ENCODE data around the gene CPNE5. TPM values are rescaled to one million over a fixed set of nuclear protein-coding genes. Genes with fewer than 3 reads are reported as not detected.

CPNE5 gene
- total and polyA plus RNA-seq, 4 donors: 0.93 to 5.2 (median 3.8) TPM

DNA sequence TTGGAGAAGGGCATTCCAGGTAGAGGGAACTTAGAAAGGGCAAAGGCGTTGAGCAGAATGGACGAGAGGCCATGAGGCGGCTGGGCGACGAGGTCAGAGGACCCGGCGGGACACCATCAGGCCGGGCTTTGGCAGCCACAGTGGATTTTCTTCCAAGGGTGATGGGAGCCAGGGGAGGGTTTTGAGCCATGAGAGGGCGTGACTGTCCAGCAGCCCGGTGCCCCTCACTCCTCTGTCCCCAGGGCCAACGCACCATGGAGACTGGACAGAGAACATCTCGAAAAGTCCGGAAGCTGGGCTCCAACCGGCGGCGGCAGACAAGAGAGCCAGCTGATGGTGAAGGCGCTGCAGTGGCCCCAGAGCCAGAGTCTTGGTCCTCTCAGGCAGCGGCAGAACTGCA lies 135.3 kb downstream of the CPNE5 start:
- TF ChIP-seq, protein P1, sequence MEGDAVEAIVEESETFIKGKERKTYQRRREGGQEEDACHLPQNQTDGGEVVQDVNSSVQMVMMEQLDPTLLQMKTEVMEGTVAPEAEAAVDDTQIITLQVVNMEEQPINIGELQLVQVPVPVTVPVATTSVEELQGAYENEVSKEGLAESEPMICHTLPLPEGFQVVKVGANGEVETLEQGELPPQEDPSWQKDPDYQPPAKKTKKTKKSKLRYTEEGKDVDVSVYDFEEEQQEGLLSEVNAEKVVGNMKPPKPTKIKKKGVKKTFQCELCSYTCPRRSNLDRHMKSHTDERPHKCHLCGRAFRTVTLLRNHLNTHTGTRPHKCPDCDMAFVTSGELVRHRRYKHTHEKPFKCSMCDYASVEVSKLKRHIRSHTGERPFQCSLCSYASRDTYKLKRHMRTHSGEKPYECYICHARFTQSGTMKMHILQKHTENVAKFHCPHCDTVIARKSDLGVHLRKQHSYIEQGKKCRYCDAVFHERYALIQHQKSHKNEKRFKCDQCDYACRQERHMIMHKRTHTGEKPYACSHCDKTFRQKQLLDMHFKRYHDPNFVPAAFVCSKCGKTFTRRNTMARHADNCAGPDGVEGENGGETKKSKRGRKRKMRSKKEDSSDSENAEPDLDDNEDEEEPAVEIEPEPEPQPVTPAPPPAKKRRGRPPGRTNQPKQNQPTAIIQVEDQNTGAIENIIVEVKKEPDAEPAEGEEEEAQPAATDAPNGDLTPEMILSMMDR (IDR thresholded peaks at IDR 0.05; ENCODE audit: control extremely low read depth, extremely low read depth): no peak
- 96 to 98% methylated on average over 18 of the region's 18 CpGs for WGBS, 2 donors
- Histone ChIP-seq H3K36me3 (ENCODE audit: control insufficient read depth in 4 of 4, insufficient read depth in 4 of 4, low read length in 4 of 4) (no peaks in the 10 kb centered on the region), H3K27me3 (ENCODE audit: control insufficient read depth in 3 of 3, insufficient read depth in 3 of 3, low read length in 2 of 3) (no peaks in the 10 kb centered on the region), H3K4me3 (no peak overlapping the region), H3K27ac (ENCODE audit: low read depth in 1 of 2, low read length in 1 of 2) (no peak overlapping the region), H3K9ac (ENCODE audit: insufficient read depth in 1 of 2, low read length in 2 of 2) (no peak overlapping the region), H3K4me1 (ENCODE audit: control insufficient read depth in 5 of 5, insufficient read depth in 5 of 5, low read length in 5 of 5) (no peaks in the 10 kb centered on the region), H3K9me3 (ENCODE audit: control insufficient read depth in 4 of 4, insufficient read depth in 3 of 4, low read length in 3 of 4) (no peaks in the 10 kb centered on the region)
- no peak for DNase-seq
- no peak for ATAC-seq (ENCODE audit: insufficient read depth, low FRiP score)

DNA sequence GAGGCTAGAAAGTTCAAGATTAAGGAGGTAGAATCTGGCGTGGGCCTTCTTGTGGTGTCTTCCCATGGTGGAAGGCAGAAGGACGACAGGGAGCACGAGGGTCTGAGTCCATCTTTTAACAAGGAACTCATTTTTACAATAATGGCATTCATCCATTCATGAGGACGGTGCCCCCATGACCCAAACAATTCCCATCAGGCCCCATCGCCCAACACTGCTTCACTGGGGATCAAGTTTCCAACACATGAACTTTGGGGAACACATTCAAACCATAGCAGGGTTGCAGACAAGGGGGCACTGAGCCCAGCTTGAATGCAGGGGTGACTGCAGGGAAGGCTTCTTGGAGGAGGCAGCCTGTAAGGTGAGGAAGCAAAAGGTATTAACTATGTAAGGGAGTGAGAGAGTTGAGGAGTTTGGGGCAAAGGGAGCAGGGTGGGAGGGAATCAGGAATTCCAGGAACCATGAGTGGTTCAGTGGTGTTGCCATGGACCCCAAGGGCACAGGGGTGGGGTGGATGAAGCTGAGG lies 136.1 kb downstream of the CPNE5 start:
- WGBS, 2 donors: 90 to 94% methylated on average over 5 of the region's 5 CpGs
- Histone ChIP-seq H3K4me1 (ENCODE audit: control insufficient read depth in 5 of 5, insufficient read depth in 5 of 5, low read length in 5 of 5) (no peaks in the 10 kb centered on the region), H3K9ac (ENCODE audit: insufficient read depth in 1 of 2, low read length in 2 of 2) (no peak overlapping the region), H3K4me3 (no peak overlapping the region), H3K9me3 (ENCODE audit: control insufficient read depth in 4 of 4, insufficient read depth in 3 of 4, low read length in 3 of 4) (no peaks in the 10 kb centered on the region), H3K36me3 (ENCODE audit: control insufficient read depth in 4 of 4, insufficient read depth in 4 of 4, low read length in 4 of 4) (no peaks in the 10 kb centered on the region), H3K27me3 (ENCODE audit: control insufficient read depth in 3 of 3, insufficient read depth in 3 of 3, low read length in 2 of 3) (no peaks in the 10 kb centered on the region), H3K27ac (ENCODE audit: low read depth in 1 of 2, low read length in 1 of 2) (no peak overlapping the region)
- TF ChIP-seq, protein P1 (IDR thresholded peaks at IDR 0.05; ENCODE audit: control extremely low read depth, extremely low read depth): no peak
- DNase-seq: no peak
- no peak for ATAC-seq (ENCODE audit: insufficient read depth, low FRiP score)

DNA sequence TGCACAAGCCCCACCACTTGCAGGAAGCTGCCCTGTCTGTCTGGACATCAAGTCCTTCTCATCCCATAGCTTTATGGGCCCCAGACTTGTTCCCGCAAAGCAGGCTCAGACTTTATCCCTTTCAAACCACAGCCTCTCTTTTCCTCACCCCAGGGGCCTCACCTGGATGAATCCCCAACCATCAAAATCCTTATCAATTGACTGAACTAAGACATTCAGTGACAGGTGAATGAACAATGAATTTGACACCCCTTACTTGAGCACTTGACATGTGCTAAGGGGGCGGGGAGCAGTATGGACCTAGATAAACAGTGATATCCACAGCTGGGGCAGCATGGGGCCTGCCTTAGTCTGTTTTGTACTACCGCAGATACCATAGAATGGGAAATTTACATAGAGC lies 136.6 kb downstream of the CPNE5 start:
- no peak for DNase-seq
- no peaks in the 10 kb centered on the region for H3K27me3 ChIP-seq (ENCODE audit: control insufficient read depth in 3 of 3, insufficient read depth in 3 of 3, low read length in 2 of 3)
- no peak overlapping the region for H3K9ac ChIP-seq (ENCODE audit: insufficient read depth in 1 of 2, low read length in 2 of 2)
- 93 to 95% methylated on average over 3 of the region's 3 CpGs for WGBS, 2 donors
- no peaks in the 10 kb centered on the region for H3K9me3 ChIP-seq (ENCODE audit: control insufficient read depth in 4 of 4, insufficient read depth in 3 of 4, low read length in 3 of 4)
- no peak overlapping the region for H3K4me3 ChIP-seq
- ATAC-seq (ENCODE audit: insufficient read depth, low FRiP score): no peak
- H3K36me3 ChIP-seq (ENCODE audit: control insufficient read depth in 4 of 4, insufficient read depth in 4 of 4, low read length in 4 of 4): no peaks in the 10 kb centered on the region
- TF ChIP-seq, protein P1 (IDR thresholded peaks at IDR 0.05; ENCODE audit: control extremely low read depth, extremely low read depth): no peak
- no peak overlapping the region for H3K27ac ChIP-seq (ENCODE audit: low read depth in 1 of 2, low read length in 1 of 2)
- no peaks in the 10 kb centered on the region for H3K4me1 ChIP-seq (ENCODE audit: control insufficient read depth in 5 of 5, insufficient read depth in 5 of 5, low read length in 5 of 5)

DNA sequence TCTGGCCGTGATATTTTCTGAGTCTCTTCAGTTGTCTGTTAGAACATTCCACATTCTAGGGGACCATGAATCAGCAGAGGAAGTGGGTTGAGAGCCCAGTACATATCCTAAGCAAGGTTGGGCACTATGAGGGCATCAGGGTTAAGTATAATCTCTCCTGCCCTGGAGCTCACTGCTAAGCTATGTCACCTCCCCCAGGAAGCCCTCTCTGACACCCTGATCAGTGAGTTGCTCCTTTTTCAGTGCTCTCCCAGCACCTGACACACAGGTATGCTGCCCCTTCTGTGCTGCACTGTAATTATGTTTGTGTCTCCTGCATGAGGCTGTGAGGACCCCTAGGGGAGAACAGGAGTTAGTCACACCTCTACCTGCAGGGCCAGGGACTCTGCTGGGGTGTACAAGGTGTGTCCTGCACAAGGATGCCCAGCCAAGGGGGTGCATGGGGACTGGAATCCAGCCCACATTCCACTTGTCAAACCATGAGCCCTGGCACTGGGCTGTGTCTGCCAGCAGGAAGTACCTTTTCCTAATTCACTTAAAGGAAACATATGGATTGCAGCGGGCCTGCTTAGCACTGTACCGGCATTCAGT lies 137.7 kb downstream of the CPNE5 start:
- H3K9ac ChIP-seq (ENCODE audit: insufficient read depth in 1 of 2, low read length in 2 of 2): peak overlapping the region in 1 of 2 donors; percentile 11
- no peak for ATAC-seq (ENCODE audit: insufficient read depth, low FRiP score)
- no peak overlapping the region for H3K4me3 ChIP-seq
- no peaks in the 10 kb centered on the region for H3K36me3 ChIP-seq (ENCODE audit: control insufficient read depth in 4 of 4, insufficient read depth in 4 of 4, low read length in 4 of 4)
- TF ChIP-seq, protein P1 (IDR thresholded peaks at IDR 0.05; ENCODE audit: control extremely low read depth, extremely low read depth): no peak
- H3K27me3 ChIP-seq (ENCODE audit: control insufficient read depth in 3 of 3, insufficient read depth in 3 of 3, low read length in 2 of 3): no peaks in the 10 kb centered on the region
- H3K27ac ChIP-seq (ENCODE audit: low read depth in 1 of 2, low read length in 1 of 2): no peak overlapping the region
- no peak for DNase-seq
- H3K9me3 ChIP-seq (ENCODE audit: control insufficient read depth in 4 of 4, insufficient read depth in 3 of 4, low read length in 3 of 4): no peaks in the 10 kb centered on the region
- WGBS, 2 donors: 55 to 58% methylated on average over 3 of the region's 3 CpGs
- no peaks in the 10 kb centered on the region for H3K4me1 ChIP-seq (ENCODE audit: control insufficient read depth in 5 of 5, insufficient read depth in 5 of 5, low read length in 5 of 5)

All from lung (tissue), 12 donors.